Measurements from ENCODE around the gene ADGRG3.

DNA sequence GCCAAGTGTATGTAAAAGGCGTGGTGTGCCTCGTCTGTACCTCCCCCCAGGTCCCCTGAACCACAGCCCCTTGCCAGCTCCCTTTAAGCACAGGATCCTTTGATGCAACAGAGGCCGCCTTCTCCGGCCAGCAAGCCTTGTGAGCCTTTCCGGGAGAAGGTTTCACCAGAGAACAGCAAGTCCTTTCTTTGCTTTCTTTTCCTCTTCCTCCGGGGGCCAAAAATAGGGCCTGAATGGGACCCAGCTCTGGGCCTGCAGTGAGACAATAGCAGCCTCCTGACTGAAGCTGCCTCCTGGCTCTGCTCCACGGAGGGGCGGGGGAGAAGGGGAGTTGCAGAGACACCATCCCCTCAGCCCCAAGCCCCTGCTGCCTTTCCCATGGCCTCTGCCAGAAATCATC lies 30.7 kb upstream of the ADGRG3 start:
- TF ChIP-seq, protein P1, sequence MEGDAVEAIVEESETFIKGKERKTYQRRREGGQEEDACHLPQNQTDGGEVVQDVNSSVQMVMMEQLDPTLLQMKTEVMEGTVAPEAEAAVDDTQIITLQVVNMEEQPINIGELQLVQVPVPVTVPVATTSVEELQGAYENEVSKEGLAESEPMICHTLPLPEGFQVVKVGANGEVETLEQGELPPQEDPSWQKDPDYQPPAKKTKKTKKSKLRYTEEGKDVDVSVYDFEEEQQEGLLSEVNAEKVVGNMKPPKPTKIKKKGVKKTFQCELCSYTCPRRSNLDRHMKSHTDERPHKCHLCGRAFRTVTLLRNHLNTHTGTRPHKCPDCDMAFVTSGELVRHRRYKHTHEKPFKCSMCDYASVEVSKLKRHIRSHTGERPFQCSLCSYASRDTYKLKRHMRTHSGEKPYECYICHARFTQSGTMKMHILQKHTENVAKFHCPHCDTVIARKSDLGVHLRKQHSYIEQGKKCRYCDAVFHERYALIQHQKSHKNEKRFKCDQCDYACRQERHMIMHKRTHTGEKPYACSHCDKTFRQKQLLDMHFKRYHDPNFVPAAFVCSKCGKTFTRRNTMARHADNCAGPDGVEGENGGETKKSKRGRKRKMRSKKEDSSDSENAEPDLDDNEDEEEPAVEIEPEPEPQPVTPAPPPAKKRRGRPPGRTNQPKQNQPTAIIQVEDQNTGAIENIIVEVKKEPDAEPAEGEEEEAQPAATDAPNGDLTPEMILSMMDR (conservative IDR thresholded peaks at IDR 0.05), result no peak
- no peak for TF ChIP-seq EZH2 (IDR thresholded peaks at IDR 0.05; ENCODE audit: low read depth)

All from PC-9 (cell line).